HepG2 (cell line): ENCODE measurements around the gene UAP1L1. TPM values are rescaled to one million over a fixed set of nuclear protein-coding genes. Genes with fewer than 3 reads are reported as not detected.

Source experiments
- ADNP ChIP-seq: sonication (generic); formaldehyde crosslinking; IDR thresholded peaks from 2 replicates; pipeline ENCODE4 v1.4.0; 2020; ENCODE audit warnings: missing genetic modification reagents
- CHD4 ChIP-seq: fragments of 200-600 bp; sonication (generic); IDR thresholded peaks from 2 replicates; pipeline ENCODE4 v1.7.0; 2017; ENCODE audit warnings: mild to moderate bottlenecking, low read length, borderline replicate concordance
- GABPA ChIP-seq, 2 experiments: IDR thresholded peaks; 2 replicates each; pipeline ENCODE4 v1.6.1; 2011 to 2016; ENCODE audit warnings: low read depth in 2 of 2, low read length in 1 of 2, missing biosample characterization in 1 of 2, missing genetic modification characterization in 1 of 2
- KDM2A ChIP-seq: sonication (generic); formaldehyde crosslinking; IDR thresholded peaks from 2 replicates; pipeline ENCODE4 v1.4.0; 2020; ENCODE audit warnings: low read depth, missing genetic modification reagents, borderline replicate concordance
- NRL ChIP-seq: sonication (generic); formaldehyde crosslinking; IDR thresholded peaks from 2 replicates; pipeline ENCODE4 v1.5.0; 2020; ENCODE audit warnings: missing genetic modification reagents, mild to moderate bottlenecking, moderate library complexity, borderline replicate concordance
- TARDBP ChIP-seq: sonication (generic); formaldehyde crosslinking; IDR thresholded peaks from 2 replicates; pipeline ENCODE4 v1.8.0; 2022; ENCODE audit warnings: mild to moderate bottlenecking, missing genetic modification reagents
- ZFY ChIP-seq: sonication (generic); formaldehyde crosslinking; IDR thresholded peaks from 2 replicates; pipeline ENCODE4 v1.4.0; 2020; ENCODE audit warnings: missing genetic modification reagents
- ZNF709 ChIP-seq: sonication (generic); formaldehyde crosslinking; IDR thresholded peaks from 2 replicates; pipeline ENCODE4 v1.5.0; 2020; ENCODE audit warnings: mild to moderate bottlenecking, missing genetic modification reagents
- ZNF777 ChIP-seq: sonication (generic); formaldehyde crosslinking; IDR thresholded peaks from 2 replicates; pipeline ENCODE4 v1.4.0; 2020; ENCODE audit warnings: missing genetic modification reagents
- ZSCAN29 ChIP-seq: sonication (generic); formaldehyde crosslinking; conservative IDR thresholded peaks from 2 replicates; pipeline ENCODE4 v1.4.0; 2020; ENCODE audit warnings: mild to moderate bottlenecking, missing genetic modification reagents
- polyA plus RNA-seq, 8 experiments: library from polyadenylated mRNA; depleted of rRNA in 3 of 8; stranded (reverse) in 7 of 8; unstranded in 1 of 8; fragments of >200 nt; fragmentation: Illumina TruSeq in 4 of 8; extraction: Trizol in 4 of 8; gene quantifications; 2 replicates each; pipeline versions ENCODE4 v1.2.1 to v1.2.3, GENCODE V29; 2011 to 2016; ENCODE audit warnings: low read depth in 4 of 8, missing spikeins in 1 of 8, mixed read lengths in 1 of 8; ENCODE audit not compliant: insufficient read depth in 1 of 8
- total RNA-seq, 5 experiments: library from RNA; depleted of rRNA; stranded (reverse); fragments of >200 nt; fragmentation: Illumina TruSeq; extraction: Trizol; gene quantifications; 2 replicates each; pipeline ENCODE4 v1.2.3, GENCODE V29; 2016; ENCODE audit warnings: low read depth in 1 of 5
- TF ChIP-seq, protein P1 (sequence below): IDR thresholded peaks from 2 replicates; pipeline ENCODE4 v1.6.1; 2016; ENCODE audit warnings: mild to moderate bottlenecking
- TF ChIP-seq, protein P2 (sequence below): sonication (generic); formaldehyde crosslinking; IDR thresholded peaks from 2 replicates; pipeline ENCODE4 v1.5.0; 2020; ENCODE audit warnings: mild to moderate bottlenecking, missing genetic modification reagents
- TF ChIP-seq, protein P3 (sequence below): sonication (generic); formaldehyde crosslinking; conservative IDR thresholded peaks from 2 replicates; pipeline ENCODE4 v1.4.0; 2020; ENCODE audit warnings: mild to moderate bottlenecking, missing genetic modification reagents, moderate library complexity
- TF ChIP-seq, protein P4 (sequence below): sonication (generic); formaldehyde crosslinking; IDR thresholded peaks from 2 replicates; pipeline ENCODE4 v1.4.0; 2020; ENCODE audit warnings: mild to moderate bottlenecking, low read depth, missing genetic modification reagents
- TF ChIP-seq, protein P5 (sequence below): sonication (generic); formaldehyde crosslinking; IDR thresholded peaks from 2 replicates; pipeline ENCODE4 v1.4.0; 2020; ENCODE audit warnings: missing genetic modification reagents

UAP1L1 gene
- total and polyA plus RNA-seq, 2 of the 13 experiments (the other 11 are each of a cell fraction or from before 2014, with no cell fraction given): 5.4 to 6.4 TPM

DNA sequence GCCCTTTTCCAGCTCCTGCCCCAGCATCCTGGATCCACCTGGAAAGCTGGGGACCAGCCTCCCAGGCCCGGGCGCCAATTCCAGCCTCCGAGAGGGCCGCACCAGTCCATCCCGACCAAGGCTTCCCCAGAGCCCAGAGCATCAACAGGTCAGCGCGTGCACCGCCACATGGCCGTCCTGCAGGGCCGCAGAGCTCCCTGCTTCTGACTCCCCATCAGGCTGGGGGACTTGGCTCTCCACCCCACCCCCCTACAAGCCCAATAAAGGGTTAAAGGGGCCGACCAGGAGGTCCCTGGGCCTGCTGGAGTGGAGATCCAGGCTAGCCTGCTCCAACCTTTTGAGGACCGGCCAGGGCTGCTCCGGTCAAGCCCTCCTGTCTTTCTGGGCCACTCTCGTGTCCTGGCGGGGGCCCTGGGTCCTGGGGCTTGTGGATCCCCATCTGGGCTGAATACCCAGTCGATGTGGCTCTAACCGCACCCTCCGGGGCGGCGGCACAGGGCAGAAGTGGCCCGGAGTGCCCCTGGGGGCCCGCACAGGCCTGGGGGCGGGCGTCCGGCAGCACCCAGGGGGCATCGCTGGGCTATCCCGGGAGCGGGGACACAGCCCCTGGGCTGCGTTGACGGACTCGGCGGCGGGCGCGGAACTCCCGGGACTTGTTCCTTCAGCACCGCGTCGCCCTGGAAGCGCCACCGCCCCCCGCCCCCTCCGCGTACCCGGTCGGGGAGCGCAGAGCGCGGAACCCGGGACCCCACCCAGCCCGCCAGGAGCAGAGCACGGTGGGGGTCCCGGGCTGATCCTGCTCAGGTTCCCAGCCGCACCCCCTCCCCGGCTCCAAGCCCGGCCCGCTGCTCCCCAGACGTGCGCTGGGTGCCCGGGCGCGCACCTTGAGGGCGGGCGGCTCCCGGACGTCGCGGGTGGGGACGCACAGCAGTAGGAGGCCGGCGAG is 24.0 kb upstream of the UAP1L1 start (continued):
- TF ChIP-seq ZFY (CRISPR knock-in tag): peak; percentile 35; the same call in 1 of the 2 replicates
- TF ChIP-seq, protein P1, sequence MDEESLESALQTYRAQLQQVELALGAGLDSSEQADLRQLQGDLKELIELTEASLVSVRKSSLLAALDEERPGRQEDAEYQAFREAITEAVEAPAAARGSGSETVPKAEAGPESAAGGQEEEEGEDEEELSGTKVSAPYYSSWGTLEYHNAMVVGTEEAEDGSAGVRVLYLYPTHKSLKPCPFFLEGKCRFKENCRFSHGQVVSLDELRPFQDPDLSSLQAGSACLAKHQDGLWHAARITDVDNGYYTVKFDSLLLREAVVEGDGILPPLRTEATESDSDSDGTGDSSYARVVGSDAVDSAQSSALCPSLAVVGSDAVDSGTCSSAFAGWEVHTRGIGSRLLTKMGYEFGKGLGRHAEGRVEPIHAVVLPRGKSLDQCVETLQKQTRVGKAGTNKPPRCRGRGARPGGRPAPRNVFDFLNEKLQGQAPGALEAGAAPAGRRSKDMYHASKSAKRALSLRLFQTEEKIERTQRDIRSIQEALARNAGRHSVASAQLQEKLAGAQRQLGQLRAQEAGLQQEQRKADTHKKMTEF (CRISPR knock-in tag): no peak; the same call in 1 of the 2 replicates
- TF ChIP-seq, protein P2, sequence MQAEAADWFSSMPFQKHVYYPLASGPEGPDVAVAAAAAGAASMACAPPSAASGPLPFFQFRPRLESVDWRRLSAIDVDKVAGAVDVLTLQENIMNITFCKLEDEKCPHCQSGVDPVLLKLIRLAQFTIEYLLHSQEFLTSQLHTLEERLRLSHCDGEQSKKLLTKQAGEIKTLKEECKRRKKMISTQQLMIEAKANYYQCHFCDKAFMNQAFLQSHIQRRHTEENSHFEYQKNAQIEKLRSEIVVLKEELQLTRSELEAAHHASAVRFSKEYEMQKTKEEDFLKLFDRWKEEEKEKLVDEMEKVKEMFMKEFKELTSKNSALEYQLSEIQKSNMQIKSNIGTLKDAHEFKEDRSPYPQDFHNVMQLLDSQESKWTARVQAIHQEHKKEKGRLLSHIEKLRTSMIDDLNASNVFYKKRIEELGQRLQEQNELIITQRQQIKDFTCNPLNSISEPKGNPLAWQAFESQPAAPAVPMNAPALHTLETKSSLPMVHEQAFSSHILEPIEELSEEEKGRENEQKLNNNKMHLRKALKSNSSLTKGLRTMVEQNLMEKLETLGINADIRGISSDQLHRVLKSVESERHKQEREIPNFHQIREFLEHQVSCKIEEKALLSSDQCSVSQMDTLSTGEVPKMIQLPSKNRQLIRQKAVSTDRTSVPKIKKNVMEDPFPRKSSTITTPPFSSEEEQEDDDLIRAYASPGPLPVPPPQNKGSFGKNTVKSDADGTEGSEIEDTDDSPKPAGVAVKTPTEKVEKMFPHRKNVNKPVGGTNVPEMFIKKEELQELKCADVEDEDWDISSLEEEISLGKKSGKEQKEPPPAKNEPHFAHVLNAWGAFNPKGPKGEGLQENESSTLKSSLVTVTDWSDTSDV (CRISPR knock-in tag): no peak
- no peak for TF ChIP-seq ZSCAN29 (CRISPR knock-in tag)
- TF ChIP-seq CHD4: no peak
- no peak for TF ChIP-seq GABPA (IDR thresholded peaks at IDR 0.05; ENCODE audit: low read depth, low read length)
- no peak for TF ChIP-seq GABPA (CRISPR knock-in tag; IDR thresholded peaks at IDR 0.05; ENCODE audit: low read depth)
- TF ChIP-seq NRL (CRISPR knock-in tag): 0 out of 2 replicates have a peak, but pooled peaks have one; percentile 16
- 0 out of 2 replicates have a peak, but pooled peaks have one; percentile 3 for TF ChIP-seq ZNF709 (CRISPR knock-in tag)
- TF ChIP-seq, protein P3, sequence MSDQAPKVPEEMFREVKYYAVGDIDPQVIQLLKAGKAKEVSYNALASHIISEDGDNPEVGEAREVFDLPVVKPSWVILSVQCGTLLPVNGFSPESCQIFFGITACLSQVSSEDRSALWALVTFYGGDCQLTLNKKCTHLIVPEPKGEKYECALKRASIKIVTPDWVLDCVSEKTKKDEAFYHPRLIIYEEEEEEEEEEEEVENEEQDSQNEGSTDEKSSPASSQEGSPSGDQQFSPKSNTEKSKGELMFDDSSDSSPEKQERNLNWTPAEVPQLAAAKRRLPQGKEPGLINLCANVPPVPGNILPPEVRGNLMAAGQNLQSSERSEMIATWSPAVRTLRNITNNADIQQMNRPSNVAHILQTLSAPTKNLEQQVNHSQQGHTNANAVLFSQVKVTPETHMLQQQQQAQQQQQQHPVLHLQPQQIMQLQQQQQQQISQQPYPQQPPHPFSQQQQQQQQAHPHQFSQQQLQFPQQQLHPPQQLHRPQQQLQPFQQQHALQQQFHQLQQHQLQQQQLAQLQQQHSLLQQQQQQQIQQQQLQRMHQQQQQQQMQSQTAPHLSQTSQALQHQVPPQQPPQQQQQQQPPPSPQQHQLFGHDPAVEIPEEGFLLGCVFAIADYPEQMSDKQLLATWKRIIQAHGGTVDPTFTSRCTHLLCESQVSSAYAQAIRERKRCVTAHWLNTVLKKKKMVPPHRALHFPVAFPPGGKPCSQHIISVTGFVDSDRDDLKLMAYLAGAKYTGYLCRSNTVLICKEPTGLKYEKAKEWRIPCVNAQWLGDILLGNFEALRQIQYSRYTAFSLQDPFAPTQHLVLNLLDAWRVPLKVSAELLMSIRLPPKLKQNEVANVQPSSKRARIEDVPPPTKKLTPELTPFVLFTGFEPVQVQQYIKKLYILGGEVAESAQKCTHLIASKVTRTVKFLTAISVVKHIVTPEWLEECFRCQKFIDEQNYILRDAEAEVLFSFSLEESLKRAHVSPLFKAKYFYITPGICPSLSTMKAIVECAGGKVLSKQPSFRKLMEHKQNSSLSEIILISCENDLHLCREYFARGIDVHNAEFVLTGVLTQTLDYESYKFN (CRISPR knock-in tag): no peak
- TF ChIP-seq KDM2A: peak; percentile 40; the same call in 1 of the 2 replicates
- no peak for TF ChIP-seq TARDBP (CRISPR knock-in tag)
- TF ChIP-seq ZNF777 (CRISPR knock-in tag): peak; percentile 87
- TF ChIP-seq ADNP: no peak
- TF ChIP-seq, protein P4, sequence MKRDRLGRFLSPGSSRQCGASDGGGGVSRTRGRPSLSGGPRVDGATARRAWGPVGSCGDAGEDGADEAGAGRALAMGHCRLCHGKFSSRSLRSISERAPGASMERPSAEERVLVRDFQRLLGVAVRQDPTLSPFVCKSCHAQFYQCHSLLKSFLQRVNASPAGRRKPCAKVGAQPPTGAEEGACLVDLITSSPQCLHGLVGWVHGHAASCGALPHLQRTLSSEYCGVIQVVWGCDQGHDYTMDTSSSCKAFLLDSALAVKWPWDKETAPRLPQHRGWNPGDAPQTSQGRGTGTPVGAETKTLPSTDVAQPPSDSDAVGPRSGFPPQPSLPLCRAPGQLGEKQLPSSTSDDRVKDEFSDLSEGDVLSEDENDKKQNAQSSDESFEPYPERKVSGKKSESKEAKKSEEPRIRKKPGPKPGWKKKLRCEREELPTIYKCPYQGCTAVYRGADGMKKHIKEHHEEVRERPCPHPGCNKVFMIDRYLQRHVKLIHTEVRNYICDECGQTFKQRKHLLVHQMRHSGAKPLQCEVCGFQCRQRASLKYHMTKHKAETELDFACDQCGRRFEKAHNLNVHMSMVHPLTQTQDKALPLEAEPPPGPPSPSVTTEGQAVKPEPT (CRISPR knock-in tag): 0 out of 2 replicates have a peak, but pooled peaks have one; percentile 35
- TF ChIP-seq, protein P5, sequence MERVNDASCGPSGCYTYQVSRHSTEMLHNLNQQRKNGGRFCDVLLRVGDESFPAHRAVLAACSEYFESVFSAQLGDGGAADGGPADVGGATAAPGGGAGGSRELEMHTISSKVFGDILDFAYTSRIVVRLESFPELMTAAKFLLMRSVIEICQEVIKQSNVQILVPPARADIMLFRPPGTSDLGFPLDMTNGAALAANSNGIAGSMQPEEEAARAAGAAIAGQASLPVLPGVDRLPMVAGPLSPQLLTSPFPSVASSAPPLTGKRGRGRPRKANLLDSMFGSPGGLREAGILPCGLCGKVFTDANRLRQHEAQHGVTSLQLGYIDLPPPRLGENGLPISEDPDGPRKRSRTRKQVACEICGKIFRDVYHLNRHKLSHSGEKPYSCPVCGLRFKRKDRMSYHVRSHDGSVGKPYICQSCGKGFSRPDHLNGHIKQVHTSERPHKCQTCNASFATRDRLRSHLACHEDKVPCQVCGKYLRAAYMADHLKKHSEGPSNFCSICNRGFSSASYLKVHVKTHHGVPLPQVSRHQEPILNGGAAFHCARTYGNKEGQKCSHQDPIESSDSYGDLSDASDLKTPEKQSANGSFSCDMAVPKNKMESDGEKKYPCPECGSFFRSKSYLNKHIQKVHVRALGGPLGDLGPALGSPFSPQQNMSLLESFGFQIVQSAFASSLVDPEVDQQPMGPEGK (CRISPR knock-in tag): peak; percentile 52
